GM21576 (cell line): ENCODE measurements around the gene ZBTB16.

Experiments
- ATAC-seq: cut with Tn5 transposase; IDR thresholded peaks from one replicate; pipeline ENCODE4 v1.9.1; 2021; ENCODE audit warnings: mild to moderate bottlenecking, moderate library complexity; ENCODE audit not compliant: unreplicated experiment

The ZBTB16 gene

GRCh38 chr11:114163229-114163631 is 103.7 kb downstream of the ZBTB16 start:
- no peak for ATAC-seq

GRCh38 chr11:114163830-114164401 is 104.4 kb downstream of the ZBTB16 start:
- no peak for ATAC-seq

GRCh38 chr11:114164546-114164945 is 105.0 kb downstream of the ZBTB16 start:
- ATAC-seq: no peak

GRCh38 chr11:114165326-114166230 is 106.1 kb downstream of the ZBTB16 start:
- no peak for ATAC-seq

GRCh38 chr11:114166362-114166761 is 106.9 kb downstream of the ZBTB16 start:
- ATAC-seq: no peak

- ATAC-seq: no peak
Measured at GRCh38 chr11:114166897-114167323, 107.4 kb downstream of the ZBTB16 start.

- ATAC-seq: no peak
Measured at GRCh38 chr11:114167355-114167754, 107.8 kb downstream of the ZBTB16 start.

GRCh38 chr11:114167771-114168448 is 108.4 kb downstream of the ZBTB16 start:
- ATAC-seq: no peak

GRCh38 chr11:114168691-114169090 is 109.2 kb downstream of the ZBTB16 start:
- ATAC-seq: no peak

GRCh38 chr11:114169321-114169749 is 109.8 kb downstream of the ZBTB16 start:
- no peak for ATAC-seq

GRCh38 chr11:114169821-114170220 is 110.3 kb downstream of the ZBTB16 start:
- no peak for ATAC-seq

- ATAC-seq: no peak
Measured at GRCh38 chr11:114170226-114170625, 110.7 kb downstream of the ZBTB16 start.

- ATAC-seq: no peak
Measured at GRCh38 chr11:114171257-114172054, 111.9 kb downstream of the ZBTB16 start.

- ATAC-seq: no peak
Measured at GRCh38 chr11:114172055-114172861, 112.7 kb downstream of the ZBTB16 start.

- no peak for ATAC-seq
Measured at GRCh38 chr11:114172871-114173444, 113.4 kb downstream of the ZBTB16 start.

- ATAC-seq: no peak
Measured at GRCh38 chr11:114173843-114174242, 114.3 kb downstream of the ZBTB16 start.

GRCh38 chr11:114174712-114175495 is 115.4 kb downstream of the ZBTB16 start:
- ATAC-seq: no peak

- ATAC-seq: no peak
Measured at GRCh38 chr11:114175706-114176105, 116.2 kb downstream of the ZBTB16 start.

- ATAC-seq: no peak
Measured at GRCh38 chr11:114176321-114176720, 116.8 kb downstream of the ZBTB16 start.
